ENCODE measurements around the gene CHRNB2.

DNA sequence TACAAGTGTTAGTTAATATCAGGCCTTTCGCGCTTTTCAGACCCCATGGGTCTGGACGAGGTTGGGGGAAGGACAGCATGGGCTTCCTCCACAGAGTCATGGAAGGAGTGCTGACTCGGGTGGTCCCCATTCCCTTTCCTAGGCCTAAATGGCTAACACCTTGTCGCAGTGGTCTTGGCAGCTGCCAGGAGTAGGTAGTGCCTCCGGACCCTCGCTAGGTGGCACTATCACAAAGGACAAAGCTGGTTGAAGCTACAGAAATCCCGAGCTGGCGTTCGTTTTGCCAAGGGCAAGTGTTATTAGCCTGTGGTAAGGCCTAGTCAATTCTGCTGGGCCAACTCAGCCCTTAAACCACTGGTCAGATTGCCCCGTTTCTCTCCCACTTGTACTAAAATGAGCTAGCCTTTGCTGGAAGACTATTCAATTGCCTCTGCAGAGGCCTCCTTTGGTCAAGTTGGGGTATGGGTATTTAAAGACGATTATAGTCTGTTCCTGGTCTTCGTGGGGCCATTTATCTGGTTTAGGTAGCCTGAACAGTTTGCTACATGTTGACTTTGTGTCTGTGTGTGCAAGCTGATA lies 8.0 kb upstream of the CHRNB2 start:
- peak; percentile 89 to 92 for TF ChIP-seq CTCF (conservative IDR thresholded peaks at IDR 0.05 in 1 of 2, IDR thresholded peaks at IDR 0.05 in 1 of 2; ENCODE audit: low read depth in 1 of 2, low read length in 2 of 2)
- no peak for TF ChIP-seq EZH2 (IDR thresholded peaks at IDR 0.05; ENCODE audit: low read length, missing control alignments)
